SU-DHL-6 (cell line): ENCODE results near the gene MLC1.

Source experiments
- EZH2phosphoT487 ChIP-seq: fragments of 200-600 bp; sonication (generic), shearing (Covaris generic); conservative IDR thresholded peaks from 2 replicates; pipeline ENCODE4 v1.6.1; 2018; ENCODE audit warnings: mild to moderate bottlenecking, antibody characterized with exemption, low read length, moderate library complexity, mixed read lengths
- TF ChIP-seq, protein P1 (sequence below): fragments of 200-600 bp; sonication (generic); IDR thresholded peaks from one replicate; pipeline ENCODE4 v1.5.1; 2017; ENCODE audit warnings: antibody characterized with exemption, mild to moderate bottlenecking, low read length, moderate library complexity; ENCODE audit not compliant: insufficient read depth, poor library complexity, severe bottlenecking

DNA sequence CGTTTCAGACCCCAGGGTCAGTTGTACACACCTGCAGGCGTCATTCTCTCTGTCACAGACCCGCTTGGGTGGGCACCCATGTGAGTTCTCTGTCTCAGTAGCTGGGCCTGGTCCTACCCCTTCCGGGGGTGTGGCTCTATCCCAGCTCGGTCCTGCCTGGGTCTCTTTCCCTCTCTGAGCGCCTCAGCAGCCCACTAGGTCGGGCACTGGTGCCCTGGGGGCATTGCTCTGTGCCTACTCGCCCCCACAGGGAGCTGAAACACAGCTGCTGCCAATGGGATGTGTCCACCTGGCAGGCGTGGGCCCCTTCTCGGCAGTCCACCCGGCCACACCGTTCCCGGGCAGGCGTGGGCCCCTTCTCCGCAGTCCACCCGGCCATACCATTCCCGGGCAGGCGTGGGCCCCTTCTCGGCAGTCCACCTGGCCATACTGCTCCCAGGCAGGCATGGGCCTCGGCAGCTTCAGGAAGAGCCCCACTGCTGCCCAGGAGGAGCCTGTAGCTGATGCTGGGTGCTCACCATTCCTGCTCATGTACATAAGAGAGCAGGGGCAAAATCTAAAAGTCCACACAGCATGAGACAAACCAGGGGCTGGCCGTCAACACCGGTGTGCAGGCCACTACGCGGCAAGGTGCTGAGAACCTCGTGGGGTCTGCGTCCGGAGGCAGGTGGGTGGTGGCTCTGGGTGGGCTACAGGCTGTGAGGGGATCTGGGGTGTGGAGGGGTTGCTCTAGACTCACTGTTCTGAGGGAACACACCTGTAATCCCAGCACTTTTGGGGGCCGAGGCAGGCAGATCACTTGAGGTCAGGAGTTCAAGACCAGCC is 12.3 kb downstream of the MLC1 start:
- TF ChIP-seq, protein P1, sequence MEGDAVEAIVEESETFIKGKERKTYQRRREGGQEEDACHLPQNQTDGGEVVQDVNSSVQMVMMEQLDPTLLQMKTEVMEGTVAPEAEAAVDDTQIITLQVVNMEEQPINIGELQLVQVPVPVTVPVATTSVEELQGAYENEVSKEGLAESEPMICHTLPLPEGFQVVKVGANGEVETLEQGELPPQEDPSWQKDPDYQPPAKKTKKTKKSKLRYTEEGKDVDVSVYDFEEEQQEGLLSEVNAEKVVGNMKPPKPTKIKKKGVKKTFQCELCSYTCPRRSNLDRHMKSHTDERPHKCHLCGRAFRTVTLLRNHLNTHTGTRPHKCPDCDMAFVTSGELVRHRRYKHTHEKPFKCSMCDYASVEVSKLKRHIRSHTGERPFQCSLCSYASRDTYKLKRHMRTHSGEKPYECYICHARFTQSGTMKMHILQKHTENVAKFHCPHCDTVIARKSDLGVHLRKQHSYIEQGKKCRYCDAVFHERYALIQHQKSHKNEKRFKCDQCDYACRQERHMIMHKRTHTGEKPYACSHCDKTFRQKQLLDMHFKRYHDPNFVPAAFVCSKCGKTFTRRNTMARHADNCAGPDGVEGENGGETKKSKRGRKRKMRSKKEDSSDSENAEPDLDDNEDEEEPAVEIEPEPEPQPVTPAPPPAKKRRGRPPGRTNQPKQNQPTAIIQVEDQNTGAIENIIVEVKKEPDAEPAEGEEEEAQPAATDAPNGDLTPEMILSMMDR: no peak
- TF ChIP-seq EZH2phosphoT487: no peak
